Loucy (cell line): ENCODE data around the gene ETV3.

Experiments used
- EZH2phosphoT487 ChIP-seq: fragments of 200-600 bp; IDR thresholded peaks from 2 replicates; pipeline ENCODE4 v1.6.1; 2018; ENCODE audit warnings: antibody characterized with exemption, mild to moderate bottlenecking, moderate library complexity, borderline replicate concordance
- TF ChIP-seq, protein P1 (sequence below): fragments of 200-600 bp; sonication (generic); conservative IDR thresholded peaks from 2 replicates; pipeline ENCODE4 v1.5.1; 2014; ENCODE audit warnings: mild to moderate bottlenecking, antibody characterized with exemption, low read length

DNA sequence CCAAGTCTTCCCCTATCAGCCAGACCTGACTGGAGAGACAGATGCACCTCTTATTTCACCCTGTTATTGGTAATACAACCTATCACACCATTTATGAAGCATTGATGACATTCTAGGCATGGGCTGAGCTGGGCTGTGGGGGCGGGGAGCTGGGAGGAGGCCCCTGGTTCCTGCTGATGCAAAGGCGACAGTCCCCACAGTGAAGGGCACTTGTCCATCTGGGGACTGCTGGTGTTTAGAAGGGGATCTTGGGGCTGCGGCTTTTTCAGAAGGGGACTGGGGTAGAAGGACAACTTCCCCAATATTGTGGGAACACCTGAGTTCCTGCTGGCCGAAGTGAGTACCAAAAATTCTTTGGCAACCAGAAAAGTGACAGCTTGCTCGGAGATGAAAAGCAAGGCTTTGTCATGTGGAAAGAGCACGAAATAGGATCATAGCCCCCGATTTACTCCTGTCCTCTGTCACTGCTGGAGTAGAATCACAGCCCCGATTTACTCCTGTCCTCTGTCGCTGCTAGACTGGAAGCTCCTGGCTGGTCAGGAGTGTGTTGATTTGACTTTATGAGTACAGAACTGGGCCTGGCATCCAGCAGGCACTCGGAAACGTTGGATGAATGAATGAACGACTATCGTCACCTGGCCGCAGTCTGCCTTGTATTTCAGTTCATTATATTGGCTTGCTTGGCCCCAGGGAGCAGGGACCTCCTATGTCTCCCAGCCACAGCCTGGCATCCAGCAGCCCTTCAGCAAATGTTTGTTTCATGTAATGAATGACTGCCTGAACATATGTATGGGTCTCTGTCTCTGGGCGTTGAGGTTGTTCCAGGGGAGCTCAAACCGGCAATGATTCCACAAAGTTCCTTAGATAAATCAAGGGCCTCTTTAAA lies 22.1 kb downstream of the ETV3 start:
- TF ChIP-seq, protein P1, sequence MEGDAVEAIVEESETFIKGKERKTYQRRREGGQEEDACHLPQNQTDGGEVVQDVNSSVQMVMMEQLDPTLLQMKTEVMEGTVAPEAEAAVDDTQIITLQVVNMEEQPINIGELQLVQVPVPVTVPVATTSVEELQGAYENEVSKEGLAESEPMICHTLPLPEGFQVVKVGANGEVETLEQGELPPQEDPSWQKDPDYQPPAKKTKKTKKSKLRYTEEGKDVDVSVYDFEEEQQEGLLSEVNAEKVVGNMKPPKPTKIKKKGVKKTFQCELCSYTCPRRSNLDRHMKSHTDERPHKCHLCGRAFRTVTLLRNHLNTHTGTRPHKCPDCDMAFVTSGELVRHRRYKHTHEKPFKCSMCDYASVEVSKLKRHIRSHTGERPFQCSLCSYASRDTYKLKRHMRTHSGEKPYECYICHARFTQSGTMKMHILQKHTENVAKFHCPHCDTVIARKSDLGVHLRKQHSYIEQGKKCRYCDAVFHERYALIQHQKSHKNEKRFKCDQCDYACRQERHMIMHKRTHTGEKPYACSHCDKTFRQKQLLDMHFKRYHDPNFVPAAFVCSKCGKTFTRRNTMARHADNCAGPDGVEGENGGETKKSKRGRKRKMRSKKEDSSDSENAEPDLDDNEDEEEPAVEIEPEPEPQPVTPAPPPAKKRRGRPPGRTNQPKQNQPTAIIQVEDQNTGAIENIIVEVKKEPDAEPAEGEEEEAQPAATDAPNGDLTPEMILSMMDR: no peak
- no peak for TF ChIP-seq EZH2phosphoT487
